B cell (primary cell): ENCODE results near the gene NEO1. TPM values are rescaled to one million over a fixed set of nuclear protein-coding genes. Genes with fewer than 3 reads are reported as not detected.

Experiments
- ATAC-seq: fragments of 200-7000 bp; cut with Tn5 transposase; one replicate; pipeline ENCODE4 v1.10.0; 2021; ENCODE audit warnings: low read depth, mild to moderate bottlenecking, moderate number of reproducible peaks, moderate library complexity
- CTCF ChIA-PET: fragments of 350-600 bp; sonication (Branson Sonifier 250); formaldehyde crosslinking; loops from one replicate; lab custom pipeline; 2021; ENCODE audit warnings: antibody characterized with exemption, inconsistent platforms; lab: Charles Lee
- POLR2A ChIA-PET: fragments of 350-600 bp; sonication (Branson Sonifier 250); formaldehyde crosslinking; loops from one replicate; lab custom pipeline; 2021; ENCODE audit warnings: antibody characterized with exemption; lab: Charles Lee
- DNase-seq: peaks from one replicate; pipeline ENCODE4 v3.0.0; 2013
- H2AFZ ChIP-seq: 2 replicates; pipeline ENCODE4 v1.6.1; 2012; ENCODE audit warnings: mild to moderate bottlenecking, low read depth, low read length; ENCODE audit not compliant: insufficient read depth, poor library complexity, severe bottlenecking
- H3K27ac ChIP-seq, 2 donors: 1 replicate in 1 of 2; 2 replicates in 1 of 2; pipeline ENCODE4 v1.5.1; 2012 to 2013; ENCODE audit warnings: low read length in 2 of 2, mild to moderate bottlenecking in 2 of 2, moderate library complexity in 1 of 2
- H3K27me3 ChIP-seq, 4 experiments: fragments of 200-600 bp in 1 of 4; sonication (generic) in 1 of 4; replicated peaks in 1 of 4; 1 replicate in 2 of 4; 2 replicates in 2 of 4; pipeline versions ENCODE4 v1.6.1 to v1.7.0; 2013 to 2016; ENCODE audit warnings: low read length in 3 of 4, mild to moderate bottlenecking in 2 of 4, mixed read lengths in 1 of 4, moderate library complexity in 1 of 4; ENCODE audit not compliant: insufficient read depth in 4 of 4, control insufficient read depth in 3 of 4; ENCODE audit errors: control extremely low read depth in 1 of 4
- H3K36me3 ChIP-seq, 2 experiments: replicated peaks in 1 of 2; 1 replicate in 1 of 2; 2 replicates in 1 of 2; pipeline versions ENCODE4 v1.6.1 to v1.7.1; 2013; ENCODE audit warnings: low read length in 1 of 2; ENCODE audit not compliant: insufficient read depth in 2 of 2, control insufficient read depth in 1 of 2; ENCODE audit errors: control extremely low read depth in 1 of 2, extremely low read depth in 1 of 2
- H3K4me1 ChIP-seq, 2 donors: fragments of 200-600 bp in 1 of 2; sonication (generic) in 1 of 2; 1 replicate in 1 of 2; 2 replicates in 1 of 2; pipeline versions ENCODE4 v1.5.1 to v1.6.1; 2013 to 2017; ENCODE audit warnings: low read length in 2 of 2; ENCODE audit not compliant: control insufficient read depth in 2 of 2, insufficient read depth in 2 of 2
- H3K4me2 ChIP-seq: replicated peaks from 2 replicates; pipeline ENCODE3; 2012; ENCODE audit warnings: mild to moderate bottlenecking, low read depth, low read length; ENCODE audit not compliant: poor library complexity, severe bottlenecking
- H3K4me3 ChIP-seq, 5 experiments: fragments of 200-600 bp in 1 of 5; sonication (generic) in 1 of 5; 1 replicate in 3 of 5; 2 replicates in 2 of 5; pipeline versions ENCODE4 v1.5.1 to v1.7.0; 2011 to 2016; ENCODE audit warnings: low read length in 4 of 5, mild to moderate bottlenecking in 4 of 5, low read depth in 2 of 5, control low read depth in 1 of 5, moderate library complexity in 1 of 5; ENCODE audit not compliant: insufficient read depth in 1 of 5; ENCODE audit errors: control extremely low read depth in 1 of 5, extremely low read depth in 1 of 5
- H3K79me2 ChIP-seq: fragments of 200-600 bp; sonication (generic); one replicate; pipeline ENCODE4 v1.6.0; 2016; ENCODE audit warnings: low read length; ENCODE audit not compliant: control insufficient read depth, insufficient read depth
- H3K9ac ChIP-seq: fragments of 200-600 bp; sonication (generic); 2 replicates; pipeline ENCODE4 v1.6.1; 2017; ENCODE audit warnings: mild to moderate bottlenecking, low read length, moderate library complexity
- H3K9me3 ChIP-seq, 3 donors: one replicate each; pipeline versions ENCODE4 v1.6.1 to v1.7.1; 2013; ENCODE audit warnings: low read length in 2 of 3; ENCODE audit not compliant: control insufficient read depth in 2 of 3, insufficient read depth in 1 of 3; ENCODE audit errors: control extremely low read depth in 1 of 3
- H4K20me1 ChIP-seq: 2 replicates; pipeline ENCODE4 v1.6.0; 2012; ENCODE audit warnings: mild to moderate bottlenecking, low read length; ENCODE audit not compliant: insufficient read depth, control insufficient read depth, poor library complexity, severe bottlenecking
- H3K27ac Mint-ChIP-seq: one replicate; pipeline ENCODE4 v1.8.0; 2021; ENCODE audit warnings: mixed read lengths
- H3K27me3 Mint-ChIP-seq: one replicate; pipeline ENCODE4 v1.8.0; 2021; ENCODE audit warnings: mixed read lengths
- H3K4me1 Mint-ChIP-seq: one replicate; pipeline ENCODE4 v1.8.0; 2021; ENCODE audit warnings: mixed read lengths
- H3K4me3 Mint-ChIP-seq: one replicate; pipeline ENCODE4 v1.8.0; 2021; ENCODE audit warnings: mixed read lengths
- H3K9me3 Mint-ChIP-seq: one replicate; pipeline ENCODE4 v1.8.0; 2022; ENCODE audit warnings: mixed read lengths; ENCODE audit not compliant: insufficient read depth
- CTCF ChIP-seq: fragments of 200-600 bp; IDR thresholded peaks from one replicate; pipeline ENCODE4 v1.8.0; 2022; ENCODE audit warnings: antibody characterized with exemption, mild to moderate bottlenecking
- EZH2 ChIP-seq: IDR thresholded peaks from 2 replicates; pipeline ENCODE4 v1.6.1; 2012; ENCODE audit warnings: borderline replicate concordance, low read depth, mild to moderate bottlenecking, moderate library complexity, low read length; ENCODE audit not compliant: insufficient read depth, poor library complexity, severe bottlenecking
- WGBS: methylation state at CpG from one replicate; pipeline ENCODE4 v1.1.5; 2013; ENCODE audit warnings: missing lambda C conversion rate; ENCODE audit not compliant: insufficient coverage; 5-methylcytosine and 5-hydroxymethylcytosine counted together
- intact Hi-C: fragments of 100-400 bp; cut with micrococcal nuclease; formaldehyde crosslinking; loops from one replicate; pipeline ENCODE4 v1.10.0; 2022
- polyA plus RNA-seq: library from polyadenylated mRNA; depleted of rRNA; stranded (reverse); fragments of >200 nt; gene quantifications from 2 replicates; pipeline ENCODE4 v1.2.3, GENCODE V29; 2012
- total RNA-seq, 2 donors: library from RNA; stranded (reverse); fragments of 120-200 nt in 1 of 2; gene quantifications; 1 replicate in 1 of 2; 2 replicates in 1 of 2; pipeline versions ENCODE4 v1.2.3 to v1.2.4, GENCODE V29; 2013 to 2022

Gene NEO1
- total and polyA plus RNA-seq, 2 donors (not counting 1 experiment from before 2014, with no cell fraction given): 1.3 to 3.9 TPM

- H4K20me1 ChIP-seq: no peaks in the 10 kb centered on the region
- Mint-ChIP-seq H3K4me3 (no peak overlapping the region), H3K9me3 (no peaks in the 10 kb centered on the region), H3K4me1 (no peaks in the 10 kb centered on the region), H3K27me3 (peaks cover 16% of the 10 kb centered on the region), H3K27ac (no peak overlapping the region)
- ChIA-PET POLR2A (no interaction called here), CTCF (no interaction called here)
- no peak overlapping the region for H3K4me3 ChIP-seq
- H3K36me3 ChIP-seq: no peaks in the 10 kb centered on the region
- H3K27ac ChIP-seq: no peak overlapping the region
- no peak for ATAC-seq
- intact Hi-C loops: no loop called here
- no peaks in the 10 kb centered on the region for H3K9me3 ChIP-seq
- WGBS: no CpG with 5 or more reads among the region's 1 CpG
- H3K9ac ChIP-seq: no peak overlapping the region
- H3K27me3 ChIP-seq: peaks cover 0 to 3% (median 0%) of the 10 kb centered on the region in 4 experiments
- H2AFZ ChIP-seq: no peak overlapping the region
- no peaks in the 10 kb centered on the region for H3K4me1 ChIP-seq
- no peak overlapping the region for H3K4me2 ChIP-seq
- no peak for TF ChIP-seq CTCF
- TF ChIP-seq EZH2: no peak
- H3K79me2 ChIP-seq: no peaks in the 10 kb centered on the region
- DNase-seq: no peak
Measured at GRCh38 chr15:73134196-73134595, 81.9 kb downstream of the NEO1 start.

GRCh38 chr15:73139041-73139743, 86.9 kb downstream of the NEO1 start:
- no peaks in the 10 kb centered on the region for H4K20me1 ChIP-seq
- TF ChIP-seq EZH2 (no peak), CTCF (no peak)
- no peak overlapping the region for H3K27ac ChIP-seq
- H3K27me3 ChIP-seq: peaks cover 0 to 3% (median 0%) of the 10 kb centered on the region in 4 experiments
- Mint-ChIP-seq H3K4me1 (peaks cover 4% of the 10 kb centered on the region), H3K9me3 (no peaks in the 10 kb centered on the region), H3K27me3 (peaks cover 9% of the 10 kb centered on the region), H3K4me3 (no peak overlapping the region), H3K27ac (no peak overlapping the region)
- no peaks in the 10 kb centered on the region for H3K9me3 ChIP-seq
- ChIA-PET CTCF (no interaction called here), POLR2A (no interaction called here)
- H3K9ac ChIP-seq: no peak overlapping the region
- H2AFZ ChIP-seq: no peak overlapping the region
- no peak overlapping the region for H3K4me2 ChIP-seq
- H3K4me3 ChIP-seq: no peak overlapping the region
- no peaks in the 10 kb centered on the region for H3K36me3 ChIP-seq
- intact Hi-C loops: no loop called here
- WGBS: 78% methylated on average over 3 of the region's 5 CpGs
- H3K79me2 ChIP-seq: no peaks in the 10 kb centered on the region
- peaks cover 0 to 4% of the 10 kb centered on the region in 2 donors for H3K4me1 ChIP-seq
- no peak for DNase-seq
- ATAC-seq: no peak
